GM12891 (cell line): ENCODE results near the gene SPAG17.

ENCODE experiments used
- POLR2A ChIP-seq: IDR thresholded peaks from 2 replicates; pipeline ENCODE4 v1.6.1; 2011; ENCODE audit warnings: low read depth, low read length, control low read depth
- POLR2AphosphoS5 ChIP-seq: IDR thresholded peaks from 2 replicates; pipeline ENCODE4 v1.6.1; 2011; ENCODE audit warnings: low read depth, low read length, control low read depth
- TAF1 ChIP-seq: IDR thresholded peaks from 2 replicates; pipeline ENCODE4 v1.6.1; 2011; ENCODE audit warnings: low read depth, low read length, control low read depth

- TF ChIP-seq POLR2A (no peak), POLR2AphosphoS5 (no peak), TAF1 (no peak)
These were observed 199.8 kb downstream of the SPAG17 start for GRCh38 chr1:117985239-117985638.
